GM19395 (cell line): Measurements from ENCODE around the gene CIC.
A peak's percentile ranks its signal among the peaks of the same experiment; 100 is the strongest.

Experiments used
- ATAC-seq: cut with Tn5 transposase; IDR thresholded peaks from one replicate; pipeline ENCODE4 v1.9.1; 2021; ENCODE audit warnings: mild to moderate bottlenecking, moderate library complexity; ENCODE audit not compliant: unreplicated experiment

The CIC gene

DNA sequence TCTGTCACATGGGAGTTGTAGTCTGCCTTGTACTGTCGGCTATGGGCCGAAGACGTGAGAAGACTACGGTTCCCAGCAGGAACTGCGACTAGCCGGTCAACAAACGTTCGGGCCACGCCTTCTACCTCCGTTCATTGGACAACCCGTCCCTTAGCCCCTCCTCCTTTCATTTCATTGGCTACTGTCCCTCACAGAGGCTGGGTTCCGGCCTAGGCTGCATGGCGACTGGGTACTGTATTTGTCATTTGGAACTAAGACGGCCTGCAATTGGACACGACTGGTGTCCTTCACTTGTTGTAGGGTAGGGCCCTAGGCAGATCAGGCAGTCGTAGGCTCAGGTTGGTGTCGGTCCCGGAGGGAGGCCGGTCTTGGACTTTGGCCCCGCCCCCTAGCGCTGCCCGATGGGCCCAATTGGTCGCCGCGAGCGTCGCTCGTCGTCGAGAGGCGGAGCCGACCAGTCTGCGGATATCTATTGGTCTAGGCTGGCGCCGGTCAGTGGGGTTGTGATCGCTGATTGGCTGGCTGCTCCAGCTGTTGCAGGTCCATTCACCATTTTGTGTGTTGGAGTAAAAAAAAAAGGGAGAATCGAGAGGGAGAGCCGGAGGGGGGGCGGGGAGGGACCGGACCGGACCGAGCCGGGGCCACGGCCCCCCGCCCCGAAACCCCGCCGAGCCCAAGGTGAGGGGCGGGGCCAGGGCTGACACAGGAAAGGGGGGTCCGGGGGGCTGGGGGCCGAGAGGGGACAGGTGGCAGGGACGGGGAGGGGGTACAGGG lies at the start of gene CIC:
TSS of gene CIC (plus strand) at position 549 of the 774 bp plus-strand sequence. CDS start 2,532 bp downstream, outside the sequence.
- peak; percentile 80 for ATAC-seq

DNA sequence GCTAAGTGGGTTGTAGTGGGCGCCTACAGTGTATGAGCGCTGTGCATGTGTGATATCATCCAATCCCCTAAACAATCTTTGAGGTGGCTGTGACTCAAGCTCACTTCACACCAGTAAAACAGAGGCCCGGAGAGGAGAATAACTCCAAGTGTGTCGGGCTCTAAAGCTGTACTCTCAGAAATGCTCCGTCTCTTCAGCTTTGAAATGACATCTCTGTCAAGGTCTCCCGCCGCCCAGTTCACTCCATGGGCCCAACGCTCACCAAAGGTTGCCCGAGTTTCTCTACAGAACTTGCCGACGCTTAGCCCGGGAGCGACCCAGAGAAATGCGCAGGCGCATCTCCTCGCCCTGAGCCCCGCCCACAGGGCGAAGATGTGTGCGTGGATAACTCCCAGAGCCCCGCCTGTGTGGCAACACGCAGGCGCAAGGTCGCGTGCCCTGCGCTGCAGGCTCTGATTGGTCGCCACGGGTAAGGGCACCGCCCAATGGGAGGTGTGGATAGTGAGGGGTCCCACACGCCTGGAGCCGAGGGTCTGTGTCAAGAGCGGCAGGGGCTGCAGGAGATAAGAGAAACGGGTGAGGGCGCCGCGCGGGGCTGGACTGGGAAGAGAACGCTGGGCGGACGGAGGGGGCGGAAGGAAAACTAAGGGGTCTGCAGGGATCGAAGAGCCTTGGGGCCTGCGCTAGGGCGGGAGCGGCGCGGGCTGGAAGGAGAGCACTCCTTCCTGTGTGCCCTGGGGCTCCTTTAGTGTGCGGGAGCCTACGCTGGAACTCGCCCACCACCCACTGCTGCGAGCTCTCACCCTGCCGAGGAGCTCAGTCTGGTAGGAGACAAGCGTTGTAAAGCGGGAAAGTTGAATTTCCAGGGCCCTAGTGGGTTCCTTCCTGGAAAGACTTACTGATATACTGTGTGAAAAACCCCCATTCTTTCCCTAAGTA lies 49.0 kb upstream of the CIC start, which contains the start of gene ZNF526:
TSS of gene ZNF526 (plus strand) at position 501 of the 939 bp plus-strand sequence. CDS start 4,092 bp downstream, outside the sequence.
- peak; percentile 74 for ATAC-seq

DNA sequence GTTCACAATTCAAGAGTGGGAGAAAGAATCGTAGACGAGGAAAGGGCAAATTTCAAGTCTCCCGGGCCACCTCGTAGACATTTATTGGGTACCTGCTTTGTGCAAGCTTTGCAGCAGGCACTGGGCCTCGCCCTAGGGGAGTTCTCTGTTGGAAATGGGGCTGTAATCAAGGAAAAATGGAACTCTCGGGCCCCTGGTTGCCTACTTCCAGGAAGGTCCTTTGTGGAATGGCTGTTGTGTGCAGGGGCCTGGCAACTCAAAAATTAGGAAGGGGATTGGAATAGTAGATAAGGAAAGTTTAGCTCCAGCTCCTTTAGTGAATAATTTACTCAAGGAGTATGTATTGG lies 48.3 kb upstream of the CIC start:
- ATAC-seq = no peak

DNA sequence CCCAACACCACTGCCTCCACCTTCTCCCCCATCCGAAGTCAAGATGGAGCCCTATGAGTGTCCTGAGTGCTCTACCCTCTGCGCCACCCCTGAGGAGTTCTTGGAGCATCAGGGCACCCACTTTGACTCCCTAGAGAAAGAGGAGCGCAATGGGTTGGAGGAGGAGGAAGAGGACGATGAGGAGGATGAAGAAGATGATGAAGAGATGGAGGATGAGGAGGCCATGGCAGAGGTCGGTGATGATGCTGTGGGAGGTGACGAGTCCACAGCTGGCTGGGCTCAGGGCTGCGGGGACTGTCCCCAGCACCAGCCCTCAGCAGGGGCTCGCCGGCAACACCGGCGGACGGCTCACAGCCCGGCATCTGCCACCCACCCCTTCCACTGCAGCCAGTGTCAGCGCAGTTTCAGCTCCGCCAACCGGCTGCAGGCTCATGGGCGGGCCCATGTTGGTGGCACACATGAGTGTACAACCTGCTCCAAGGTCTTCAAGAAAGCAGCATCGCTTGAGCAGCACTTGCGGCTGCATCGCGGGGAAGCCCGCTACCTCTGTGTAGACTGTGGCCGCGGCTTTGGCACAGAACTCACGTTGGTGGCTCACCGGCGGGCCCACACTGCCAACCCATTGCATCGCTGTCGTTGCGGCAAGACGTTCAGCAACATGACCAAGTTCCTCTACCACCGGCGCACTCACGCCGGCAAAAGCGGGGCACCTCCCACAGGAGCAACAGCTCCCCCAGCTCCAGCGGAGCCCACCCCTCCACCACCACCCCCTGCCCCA lies 43.9 kb upstream of the CIC start:
- ATAC-seq = no peak

DNA sequence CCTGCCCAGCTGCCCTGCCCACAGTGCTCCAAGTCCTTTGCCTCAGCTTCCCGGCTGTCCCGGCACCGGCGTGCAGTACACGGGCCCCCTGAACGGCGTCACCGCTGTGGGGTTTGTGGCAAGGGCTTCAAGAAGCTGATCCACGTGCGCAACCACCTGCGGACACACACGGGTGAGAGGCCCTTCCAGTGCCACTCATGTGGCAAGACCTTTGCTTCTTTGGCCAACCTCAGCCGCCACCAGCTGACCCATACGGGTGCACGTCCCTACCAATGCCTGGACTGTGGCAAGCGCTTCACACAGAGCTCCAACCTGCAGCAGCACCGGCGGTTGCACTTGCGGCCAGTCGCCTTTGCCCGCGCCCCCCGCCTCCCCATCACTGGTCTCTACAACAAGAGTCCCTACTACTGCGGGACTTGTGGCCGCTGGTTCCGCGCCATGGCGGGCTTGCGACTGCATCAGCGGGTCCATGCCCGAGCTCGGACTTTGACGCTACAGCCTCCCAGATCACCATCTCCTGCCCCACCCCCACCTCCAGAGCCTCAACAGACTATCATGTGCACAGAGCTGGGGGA lies 43.2 kb upstream of the CIC start:
- ATAC-seq = no peak

DNA sequence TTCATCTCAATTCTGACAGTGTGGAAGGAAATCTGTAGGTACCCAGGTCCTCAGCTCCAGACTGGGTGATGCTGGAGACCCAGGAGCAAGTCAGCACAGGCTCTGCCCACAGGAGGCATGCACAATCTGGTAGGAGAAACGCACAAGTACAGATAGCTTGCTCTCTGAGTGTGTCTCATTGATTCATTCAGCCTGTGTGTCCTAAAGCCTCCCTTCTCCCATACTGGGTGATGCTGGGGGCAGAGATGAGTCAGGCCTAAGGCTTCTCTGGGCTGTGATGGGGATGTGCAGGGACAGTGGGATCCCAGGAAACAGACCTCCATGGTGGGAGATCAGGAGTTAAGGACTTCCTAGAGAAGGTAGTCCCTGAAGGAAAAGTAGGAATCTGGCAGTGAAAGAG lies 42.2 kb upstream of the CIC start:
- ATAC-seq = no peak

DNA sequence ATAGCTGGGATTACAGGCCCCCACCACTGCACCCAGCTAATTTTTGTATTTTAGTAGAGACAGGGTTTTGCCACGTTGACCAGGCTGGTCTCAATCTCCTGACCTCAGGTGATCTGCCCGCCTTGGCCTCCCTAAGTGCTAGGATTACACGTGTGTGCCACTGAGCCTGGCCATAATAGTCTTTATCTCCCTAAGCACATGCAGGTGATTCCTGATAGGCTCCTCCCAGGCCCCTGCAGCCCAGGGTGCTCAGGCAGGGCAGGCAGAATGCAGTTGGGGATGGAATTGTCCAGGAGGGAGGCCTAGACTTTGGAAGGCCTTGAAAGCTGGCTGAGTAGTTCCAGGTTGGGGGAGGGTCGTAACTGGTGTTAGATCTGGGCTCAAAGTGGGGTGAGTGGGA lies 40.4 kb upstream of the CIC start:
- no peak for ATAC-seq

DNA sequence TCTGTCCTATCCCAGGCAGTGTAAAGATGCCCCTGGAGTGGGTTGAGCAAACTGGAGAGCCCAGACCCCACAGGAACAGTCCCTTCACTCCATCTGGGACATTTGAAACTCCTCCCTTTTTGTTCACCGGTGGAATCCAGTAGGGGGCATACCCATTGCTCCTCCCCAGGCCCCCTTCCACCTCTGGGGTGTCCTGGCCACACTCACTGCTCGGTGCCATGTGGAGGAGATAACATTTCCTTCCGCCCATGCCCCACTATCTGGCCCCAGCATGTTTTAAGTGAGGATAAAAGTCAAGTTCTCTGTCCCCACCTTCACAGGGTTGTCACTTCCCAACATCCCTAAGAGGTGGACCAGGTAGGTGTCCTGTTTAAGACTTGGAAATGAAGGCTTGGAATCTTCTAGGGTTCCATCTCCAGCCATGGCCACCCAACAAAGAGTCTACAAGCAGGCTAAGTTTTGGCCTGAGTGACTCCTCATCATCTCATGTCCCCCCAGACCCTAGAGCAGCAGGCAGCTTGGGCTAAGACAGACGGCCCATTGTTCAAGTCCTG lies 39.7 kb upstream of the CIC start:
- no peak for ATAC-seq

DNA sequence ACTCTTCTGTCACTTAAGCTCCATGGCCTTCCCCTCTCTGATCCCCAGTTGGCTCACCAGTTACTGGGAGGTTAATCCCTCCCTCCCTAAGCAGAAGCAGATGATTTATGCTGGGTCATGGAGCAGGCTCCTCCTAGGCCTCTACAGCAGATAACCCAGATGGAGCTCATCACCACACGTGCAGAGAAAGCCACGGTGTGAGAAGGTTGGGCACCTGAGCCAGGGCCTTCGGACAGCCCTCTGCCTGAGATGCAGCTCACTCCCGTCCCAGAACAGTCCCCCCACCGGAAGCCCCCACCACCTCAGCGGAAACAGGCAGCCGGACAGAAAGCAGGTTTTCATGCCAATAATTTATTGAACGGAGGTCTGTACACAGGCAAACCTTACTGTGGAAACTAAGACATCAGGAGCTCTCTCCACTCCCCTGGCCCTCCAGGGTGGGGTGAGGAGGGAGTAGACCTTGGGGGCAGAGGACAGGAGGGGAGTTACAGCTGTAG lies 39.1 kb upstream of the CIC start:
- ATAC-seq = no peak

DNA sequence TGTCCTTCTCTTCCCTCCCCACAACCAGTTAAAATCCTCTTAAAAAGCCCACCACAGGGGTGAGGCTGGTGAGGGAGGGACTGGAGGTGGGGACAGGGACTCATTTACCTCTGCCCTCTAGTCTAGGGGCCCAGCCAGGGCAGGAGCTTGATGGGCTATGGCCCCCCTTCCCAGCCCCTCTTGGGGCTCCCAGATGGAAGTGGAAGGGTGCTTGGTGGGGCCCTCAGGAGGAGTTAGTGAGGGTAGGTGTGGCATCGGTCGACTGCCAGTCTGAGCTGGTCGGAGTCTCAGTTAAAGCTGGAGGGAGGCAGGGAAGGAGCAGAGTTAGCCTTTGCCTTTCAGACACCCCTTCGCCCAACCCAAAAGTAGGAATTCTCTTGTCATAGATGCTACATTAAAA lies 38.5 kb upstream of the CIC start:
- ATAC-seq = no peak

DNA sequence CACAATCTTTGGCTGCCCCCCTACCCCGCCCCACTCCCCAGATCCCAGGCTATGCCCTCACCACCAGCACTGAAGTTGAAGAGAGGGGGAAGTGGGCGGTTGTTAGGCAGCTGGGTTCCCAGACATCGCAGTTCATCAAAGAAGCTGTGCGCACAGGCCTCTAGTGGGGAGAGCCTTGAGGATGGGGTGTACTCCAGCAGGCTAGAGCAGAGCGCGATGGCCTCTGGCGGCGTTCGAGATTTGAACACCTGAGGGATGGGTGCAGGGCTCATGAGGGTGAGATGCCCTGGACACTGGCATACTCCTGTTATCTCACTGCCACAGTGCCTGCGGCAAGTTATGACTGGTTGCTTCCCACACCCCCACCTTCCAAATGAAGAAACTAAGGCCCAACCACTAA lies 36.6 kb upstream of the CIC start:
- ATAC-seq = no peak

DNA sequence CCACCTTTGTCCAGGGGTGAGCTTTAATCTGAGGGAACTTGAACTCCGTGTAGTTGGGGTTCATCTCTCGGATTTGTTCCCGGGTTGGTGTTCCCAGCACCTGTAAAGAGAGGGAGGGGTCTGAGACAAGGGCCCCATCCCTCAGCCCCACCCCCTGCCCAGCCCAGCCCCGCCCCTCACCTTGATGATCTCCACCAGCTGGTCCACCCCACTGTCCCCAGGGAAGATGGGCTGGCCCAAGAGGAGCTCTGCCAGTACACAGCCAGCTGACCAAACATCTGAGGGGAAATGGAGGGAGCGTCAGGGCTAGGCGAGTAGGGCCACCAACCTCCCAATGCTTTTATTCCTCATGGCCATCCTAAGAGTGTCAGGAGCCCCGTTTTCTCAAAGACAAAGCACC lies 35.9 kb upstream of the CIC start:
- ATAC-seq = no peak

DNA sequence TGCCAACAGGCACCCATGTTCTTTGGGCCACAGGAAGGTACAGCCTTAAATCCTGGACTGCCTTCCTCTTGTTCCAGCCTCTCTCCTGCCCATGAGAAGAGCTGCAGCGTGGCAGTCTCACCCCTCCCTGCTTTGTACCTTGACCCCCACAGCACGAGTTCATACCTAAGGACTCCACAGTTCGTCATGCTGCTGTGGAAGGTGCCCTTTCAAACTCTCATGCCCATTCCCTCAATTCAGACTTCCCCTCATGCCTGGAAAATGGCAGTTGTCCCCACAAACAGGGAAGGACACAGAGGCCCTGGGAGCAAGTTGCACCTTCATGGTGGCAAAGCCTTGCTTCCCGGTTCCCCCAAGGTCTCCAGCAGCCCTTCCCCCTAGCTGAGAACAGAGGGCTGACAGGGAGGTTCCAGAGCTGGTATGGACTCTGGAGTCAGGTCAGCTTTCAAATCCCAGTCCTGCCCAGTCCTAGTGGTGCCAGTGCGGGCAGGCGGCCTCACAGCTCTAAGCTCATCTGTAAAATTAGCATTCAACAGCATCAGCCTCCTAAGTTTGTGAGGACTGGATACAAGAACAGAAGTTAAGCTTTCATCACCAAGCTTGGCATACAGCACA lies 35.3 kb upstream of the CIC start:
- ATAC-seq = no peak

DNA sequence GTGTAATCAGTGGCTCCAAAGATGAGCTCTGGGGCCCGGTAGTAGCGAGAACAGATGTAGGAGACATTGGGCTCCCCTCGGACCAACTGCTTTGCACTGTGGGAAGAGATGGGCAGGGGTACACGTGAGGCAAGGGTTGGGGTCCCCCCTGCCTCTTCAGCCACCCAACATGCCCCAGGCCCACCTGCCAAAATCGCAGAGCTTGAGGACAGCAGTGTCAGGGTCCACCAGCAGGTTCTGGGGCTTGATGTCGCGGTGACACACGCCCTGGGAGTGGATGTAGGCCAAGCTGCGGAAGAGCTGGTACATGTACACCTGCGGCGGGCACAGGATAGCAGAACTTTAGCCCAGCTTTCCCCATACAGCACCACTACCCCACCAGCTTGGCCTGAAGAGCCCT lies 34.7 kb upstream of the CIC start:
- no peak for ATAC-seq

DNA sequence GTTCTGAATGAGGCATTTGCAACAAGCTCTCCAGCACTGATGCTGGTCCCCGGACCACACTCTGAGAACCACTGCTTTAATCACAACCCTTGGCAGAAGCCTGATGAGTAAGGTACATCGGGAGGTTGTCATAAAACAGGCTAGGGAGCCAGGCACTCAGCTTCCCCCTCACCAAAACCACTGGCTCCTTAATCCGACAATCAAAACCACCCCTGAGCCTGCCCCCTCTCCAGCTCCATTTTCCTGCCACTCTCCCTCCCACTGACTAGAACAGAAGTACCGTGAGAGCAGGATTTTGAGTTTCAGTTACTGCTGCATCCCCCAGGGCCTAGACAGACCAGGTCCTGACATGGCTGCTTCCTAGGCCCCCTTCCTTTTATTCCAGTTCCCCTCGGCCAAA lies 33.9 kb upstream of the CIC start:
- ATAC-seq = no peak

DNA sequence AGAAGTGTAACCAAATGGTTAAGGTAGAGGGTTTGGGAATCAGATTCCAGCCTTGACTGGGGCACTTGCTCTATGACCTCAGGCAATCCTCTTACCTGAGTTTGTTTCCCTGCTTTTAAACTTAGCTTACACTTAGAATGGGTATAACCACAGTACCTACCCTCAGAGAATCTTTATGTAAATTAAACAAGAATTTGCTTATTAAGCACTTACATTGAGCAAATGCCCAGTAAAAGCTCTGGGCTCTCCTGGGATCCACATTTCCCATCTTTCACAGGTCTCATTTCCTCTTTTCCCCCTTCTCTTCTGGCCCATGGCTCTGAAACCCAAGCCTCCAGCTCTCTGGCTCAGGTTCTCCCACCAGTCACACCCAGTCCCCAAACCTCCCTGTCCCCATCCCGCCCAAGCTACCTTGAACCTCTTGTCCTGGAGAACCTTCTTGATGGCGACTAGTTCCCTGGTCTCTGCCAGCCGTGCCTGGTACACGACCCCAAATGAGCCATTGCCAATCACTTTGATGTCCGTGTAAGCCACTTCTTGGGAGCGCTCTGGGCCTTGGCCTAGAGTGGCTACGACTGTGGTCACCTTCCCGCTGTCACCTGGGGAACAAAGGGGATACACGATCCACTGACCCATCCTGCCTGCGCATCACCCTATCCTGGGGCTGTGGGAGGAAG lies 29.4 kb upstream of the CIC start:
- no peak for ATAC-seq

DNA sequence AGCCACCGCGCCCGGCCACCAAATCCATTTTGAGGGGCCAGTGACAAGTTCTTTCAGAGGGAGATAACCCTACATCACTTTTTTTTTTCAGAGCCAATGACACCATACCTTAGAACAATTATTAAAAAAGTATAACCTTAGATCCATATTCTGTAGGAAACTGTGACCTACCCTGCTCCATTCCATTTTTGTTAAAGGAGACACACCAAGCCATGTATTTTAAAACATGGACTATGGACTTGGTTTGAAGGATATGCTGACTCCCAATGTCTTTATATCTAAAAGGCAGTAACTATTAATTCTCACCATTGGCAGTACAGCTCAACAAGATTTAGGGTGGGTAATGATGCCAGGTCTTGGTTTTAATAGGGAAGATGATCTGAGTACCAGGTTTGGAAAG lies 27.8 kb upstream of the CIC start:
- no peak for ATAC-seq

DNA sequence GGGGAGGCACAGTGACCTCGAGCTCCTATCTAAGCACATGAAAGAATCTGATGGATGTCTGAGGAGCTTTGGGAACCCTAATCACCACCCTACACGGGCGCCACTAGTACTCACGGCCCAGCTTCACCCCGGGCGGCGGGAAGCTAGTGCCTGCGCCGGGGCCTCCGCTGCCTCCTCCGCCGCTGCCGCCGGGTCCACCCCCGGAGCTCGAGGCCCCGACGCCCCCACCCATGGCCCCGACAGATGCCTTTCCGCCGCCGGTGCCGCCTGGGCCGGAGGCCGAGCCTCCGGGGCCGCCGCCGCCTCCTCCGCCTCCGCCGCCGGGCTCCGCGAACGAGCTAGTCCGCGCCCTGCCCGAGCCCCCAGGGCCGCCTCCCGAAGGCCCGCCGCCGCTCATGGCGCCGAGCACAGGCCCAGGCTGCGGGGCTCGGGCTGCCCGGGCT lies 27.0 kb upstream of the CIC start:
- ATAC-seq = no peak
